Epithelial cell of proximal tubule (primary cell): ENCODE measurements around the gene CDPF1. TPM values are rescaled to one million over a fixed set of nuclear protein-coding genes. Genes with fewer than 3 reads are reported as not detected.

Experiments
- DNase-seq: peaks from one replicate; pipeline ENCODE4 v3.0.0-alpha.2; 2011; ENCODE audit warnings: low read depth
- H3K4me3 ChIP-seq: 2 replicates; pipeline ENCODE4 v1.5.1; 2011; ENCODE audit warnings: low read depth, mild to moderate bottlenecking, low read length
- total RNA-seq: library from RNA; depleted of rRNA; stranded (reverse); fragments of >200 nt; gene quantifications from 2 replicates; pipeline ENCODE4 v1.2.3, GENCODE V29; 2015
- TF ChIP-seq, protein P1 (sequence below): conservative IDR thresholded peaks from 2 replicates; pipeline ENCODE4 v1.5.1; 2012; ENCODE audit warnings: low read depth, mild to moderate bottlenecking, low read length

Gene CDPF1
- total RNA-seq, 1 donor from 2014 or later = 7.0 TPM

DNA sequence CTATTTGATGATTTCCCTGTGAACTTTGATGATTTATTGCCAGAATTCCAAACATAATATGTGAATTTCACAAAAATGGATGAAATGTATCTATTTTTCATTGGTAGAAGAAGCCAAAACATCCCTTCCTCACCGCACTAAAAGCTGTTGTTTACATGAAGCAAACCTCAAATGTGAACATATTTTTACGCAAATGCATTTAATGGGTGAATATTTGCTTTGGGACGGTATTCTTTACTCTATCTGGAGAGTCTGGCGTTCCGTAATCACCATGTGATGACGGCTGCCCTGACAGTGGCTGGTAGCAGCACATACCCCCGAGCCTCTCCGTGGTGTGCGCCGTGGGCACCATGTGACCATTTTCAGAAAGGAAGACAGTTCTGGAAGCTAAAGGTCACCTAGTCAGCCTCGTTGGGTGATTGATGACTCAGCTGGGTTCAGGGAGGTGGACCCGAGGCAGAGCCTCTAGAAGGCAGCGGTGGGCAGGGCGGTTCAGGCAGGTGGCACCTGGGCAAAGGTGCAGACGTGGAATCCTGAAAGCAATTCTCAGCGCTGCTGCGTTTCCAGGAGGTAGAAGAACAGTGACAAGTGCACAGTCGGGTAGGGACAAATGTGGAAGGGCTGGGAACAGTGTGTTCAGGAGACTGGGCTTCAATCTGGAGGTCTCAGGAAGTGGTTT lies 54.5 kb downstream of the CDPF1 start:
- H3K4me3 ChIP-seq = no peak overlapping the region
- TF ChIP-seq, protein P1, sequence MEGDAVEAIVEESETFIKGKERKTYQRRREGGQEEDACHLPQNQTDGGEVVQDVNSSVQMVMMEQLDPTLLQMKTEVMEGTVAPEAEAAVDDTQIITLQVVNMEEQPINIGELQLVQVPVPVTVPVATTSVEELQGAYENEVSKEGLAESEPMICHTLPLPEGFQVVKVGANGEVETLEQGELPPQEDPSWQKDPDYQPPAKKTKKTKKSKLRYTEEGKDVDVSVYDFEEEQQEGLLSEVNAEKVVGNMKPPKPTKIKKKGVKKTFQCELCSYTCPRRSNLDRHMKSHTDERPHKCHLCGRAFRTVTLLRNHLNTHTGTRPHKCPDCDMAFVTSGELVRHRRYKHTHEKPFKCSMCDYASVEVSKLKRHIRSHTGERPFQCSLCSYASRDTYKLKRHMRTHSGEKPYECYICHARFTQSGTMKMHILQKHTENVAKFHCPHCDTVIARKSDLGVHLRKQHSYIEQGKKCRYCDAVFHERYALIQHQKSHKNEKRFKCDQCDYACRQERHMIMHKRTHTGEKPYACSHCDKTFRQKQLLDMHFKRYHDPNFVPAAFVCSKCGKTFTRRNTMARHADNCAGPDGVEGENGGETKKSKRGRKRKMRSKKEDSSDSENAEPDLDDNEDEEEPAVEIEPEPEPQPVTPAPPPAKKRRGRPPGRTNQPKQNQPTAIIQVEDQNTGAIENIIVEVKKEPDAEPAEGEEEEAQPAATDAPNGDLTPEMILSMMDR = no peak
- no peak for DNase-seq

Other genes starting within 250 kb of the CDPF1 start
- gene PPARA, start 99.8 kb downstream of the CDPF1 start, total RNA-seq = 3.3 and 18.5 TPM in 2 replicates
- not detected in 2 replicates for gene PKDREJ, start 13.1 kb upstream of the CDPF1 start, total RNA-seq
- 45.4 and 60.7 TPM in 2 replicates for gene TTC38, start 17.7 kb upstream of the CDPF1 start, total RNA-seq
- 18.2 and 35.8 TPM in 2 replicates for gene GTSE1, start 46.6 kb upstream of the CDPF1 start, total RNA-seq
- gene TRMU, start 85.4 kb upstream of the CDPF1 start, total RNA-seq = 39.0 and 50.2 TPM in 2 replicates